Ureter (tissue), 1 donor: ENCODE results near the gene POLR3C. TPM values are rescaled to one million over a fixed set of nuclear protein-coding genes. Genes with fewer than 3 reads are reported as not detected.

Source experiments
- DNase-seq: peaks from one replicate; pipeline ENCODE4 v3.0.0-alpha.2; 2020; ENCODE audit warnings: low spot score
- total RNA-seq: library from RNA; stranded (reverse); gene quantifications from one replicate; pipeline ENCODE4 v1.2.4, GENCODE V29; 2023
- donor health status: DM: yes; HTN: yes; CAD: no.

POLR3C gene
- total RNA-seq, 1 donor from 2014 or later: 38.1 TPM

DNA sequence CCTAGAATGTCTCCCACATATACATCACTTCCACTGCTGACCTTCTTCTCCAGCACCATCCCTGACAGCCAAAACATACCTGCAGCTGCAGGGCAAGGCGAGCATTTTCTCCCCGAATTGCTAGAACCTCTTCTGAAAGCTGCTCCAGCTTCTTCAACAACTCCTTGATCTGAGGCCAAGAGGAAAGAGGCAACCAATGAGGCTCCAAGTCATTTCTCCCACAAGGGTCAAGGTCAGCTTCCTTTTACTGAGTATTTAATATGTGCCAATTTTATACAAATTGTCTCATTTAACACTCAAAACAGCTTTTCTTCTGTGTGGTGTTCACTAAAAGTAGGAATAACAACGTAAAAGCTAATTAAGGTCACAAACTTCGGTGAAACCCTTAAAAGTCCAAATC lies 44.2 kb downstream of the POLR3C start:
- no peak for DNase-seq

DNA sequence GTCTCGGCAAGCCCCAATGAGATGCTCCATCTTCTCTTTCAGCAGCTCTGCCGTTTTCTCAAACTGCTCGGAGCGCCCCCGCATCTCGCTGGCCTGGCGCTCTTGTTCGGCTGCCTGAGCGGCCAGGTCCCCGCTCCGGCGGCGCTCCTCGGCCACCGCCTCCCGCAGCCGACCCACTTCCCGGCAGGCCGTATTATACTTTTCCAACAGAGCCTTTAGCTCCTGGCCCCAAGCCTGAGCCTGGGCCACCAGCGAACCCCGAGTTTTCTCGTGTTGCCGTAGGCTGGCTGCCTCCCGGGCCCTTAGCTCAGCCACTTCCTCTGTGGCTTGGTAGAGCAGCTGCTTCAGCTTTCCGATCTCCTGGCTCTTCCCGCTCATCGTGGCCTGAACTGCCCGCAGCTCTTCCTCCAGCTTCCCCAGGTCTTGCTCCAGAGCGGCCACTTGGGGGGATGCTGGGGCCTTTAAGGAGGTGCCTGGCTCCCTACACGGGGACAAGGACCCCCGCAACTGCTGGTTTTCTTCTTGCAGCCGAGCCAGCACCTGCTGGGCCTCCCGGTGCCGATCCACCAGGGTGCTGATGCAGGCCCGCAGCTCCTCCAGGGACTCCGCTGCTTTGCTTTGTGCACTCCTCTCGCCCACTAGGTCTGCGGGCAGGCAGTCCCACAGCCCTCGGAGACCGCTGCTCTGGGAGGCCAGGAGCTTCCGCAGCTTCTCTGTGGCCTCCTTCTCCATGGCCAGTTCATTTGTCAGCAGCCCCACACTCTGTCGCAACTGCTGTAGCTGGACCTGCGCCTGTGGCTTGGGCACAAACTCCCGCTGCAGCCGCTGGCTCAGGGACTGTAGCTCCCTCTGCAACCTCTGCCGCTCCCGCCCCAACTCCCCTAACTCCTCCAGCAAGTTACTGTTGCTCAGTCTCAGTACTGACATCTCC lies 48.3 kb downstream of the POLR3C start:
- peak; percentile 70 for DNase-seq

DNA sequence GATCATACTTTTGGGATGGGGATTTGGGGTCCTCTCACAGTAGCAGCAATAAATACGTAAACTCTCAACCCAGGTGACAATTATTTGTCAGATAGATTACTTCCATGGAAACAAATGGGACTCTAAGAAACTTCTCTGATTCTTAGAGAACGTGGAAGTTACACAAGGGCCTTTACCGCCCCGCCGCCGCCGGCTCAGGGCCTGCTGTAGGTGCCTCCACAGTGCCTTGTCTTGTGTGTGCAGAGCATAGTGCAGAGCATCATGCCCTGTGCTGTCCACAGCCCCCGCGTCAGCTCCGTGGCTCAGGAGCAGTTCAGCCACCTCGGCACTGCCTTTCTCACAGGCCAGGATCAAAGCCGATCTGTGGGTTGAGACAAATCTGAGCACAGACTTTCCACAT lies 50.6 kb downstream of the POLR3C start:
- no peak for DNase-seq

DNA sequence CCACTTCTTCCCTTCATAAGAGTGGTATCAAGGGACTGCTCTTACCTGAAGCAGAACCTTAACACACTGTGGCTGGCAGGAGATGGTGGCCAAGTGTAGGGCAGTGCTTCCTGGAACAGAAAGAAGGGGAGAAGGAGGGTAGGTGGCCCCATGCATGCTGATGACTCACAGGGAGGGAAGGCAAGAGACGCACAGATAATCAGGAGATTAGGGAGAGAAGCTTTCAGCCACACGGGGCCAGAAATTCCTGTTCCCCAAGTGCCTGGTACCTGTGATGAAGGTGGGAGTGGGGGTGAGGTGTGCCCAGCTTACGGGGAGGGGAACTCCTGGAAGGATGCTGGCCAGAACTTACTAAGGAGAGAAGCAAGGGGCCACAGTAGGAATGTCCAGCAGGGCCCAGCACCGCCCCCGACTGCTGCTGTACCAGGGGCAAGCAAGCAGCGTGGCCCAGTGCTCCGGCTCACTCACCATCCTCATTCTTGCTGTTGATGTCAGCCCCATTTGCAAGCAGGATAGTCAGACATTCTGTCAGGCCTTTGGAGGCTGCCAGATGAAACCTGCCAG lies 54.0 kb downstream of the POLR3C start:
- peak; percentile 73 for DNase-seq

DNA sequence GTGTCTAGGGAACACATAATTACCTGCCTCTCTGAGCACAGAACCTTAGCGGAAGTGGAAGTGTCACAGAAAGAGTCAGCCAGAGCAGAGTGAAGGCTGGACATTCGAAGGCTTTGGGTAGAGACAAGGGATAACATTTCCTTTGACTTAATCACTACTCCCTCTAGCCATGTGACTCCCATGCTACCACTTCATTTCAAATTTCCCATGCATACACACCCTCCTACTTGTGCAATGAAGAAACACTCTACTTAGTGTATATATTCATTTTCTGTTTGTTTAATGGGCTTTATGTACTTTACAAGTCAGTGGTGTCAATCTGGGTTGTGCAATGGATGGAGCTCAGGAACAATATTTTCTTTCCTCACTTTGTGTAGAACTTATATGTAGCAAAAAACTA lies 54.7 kb downstream of the POLR3C start:
- no peak for DNase-seq

DNA sequence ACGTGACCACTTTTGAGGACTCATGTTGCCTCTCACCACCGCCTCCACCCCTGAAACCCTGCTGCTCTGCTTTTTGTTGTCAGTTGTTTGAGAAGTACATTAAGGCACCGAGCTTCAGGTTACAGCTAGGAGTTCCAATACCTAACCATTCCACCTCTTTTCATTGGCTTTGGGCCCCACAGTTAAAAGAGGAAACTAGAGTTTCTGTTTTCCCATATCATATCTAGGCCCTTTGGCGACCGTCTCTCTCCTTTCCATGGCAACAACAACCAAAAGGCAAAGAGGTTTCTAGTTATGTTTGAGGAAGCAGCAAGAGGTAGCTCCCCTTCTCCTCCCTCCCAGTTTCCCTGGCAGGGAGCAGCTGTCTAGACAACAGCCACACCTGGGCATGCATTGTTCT lies 55.8 kb downstream of the POLR3C start:
- DNase-seq: no peak

DNA sequence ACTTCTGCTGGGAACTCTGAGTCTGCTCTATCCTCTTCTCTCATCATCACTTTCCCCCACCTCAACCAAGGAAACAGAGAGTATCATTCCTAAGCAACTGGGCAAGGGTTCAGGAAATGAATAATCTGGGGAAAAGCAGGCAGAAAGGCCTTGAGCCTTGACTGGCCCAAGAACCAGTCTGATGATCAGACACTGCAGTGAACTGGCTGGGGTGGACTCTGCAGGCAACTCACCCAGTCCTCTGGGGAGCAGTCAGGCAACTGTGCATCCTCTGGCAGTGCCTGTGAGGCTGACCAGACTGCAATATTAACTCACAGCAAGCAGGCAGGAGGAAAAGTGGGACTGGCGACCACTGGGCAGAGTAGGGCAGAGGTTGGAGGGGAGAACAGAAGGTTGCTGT lies 60.7 kb downstream of the POLR3C start:
- no peak for DNase-seq

GRCh38 chr1:145885738-145886287 lies 61.8 kb downstream of the POLR3C start, which contains the start of gene ANKRD35:
ANKRD35 (minus strand) TSS chr1:145885866; CDS start chr1:145885758, 108 bp downstream.
- DNase-seq: peak; percentile 86

DNA sequence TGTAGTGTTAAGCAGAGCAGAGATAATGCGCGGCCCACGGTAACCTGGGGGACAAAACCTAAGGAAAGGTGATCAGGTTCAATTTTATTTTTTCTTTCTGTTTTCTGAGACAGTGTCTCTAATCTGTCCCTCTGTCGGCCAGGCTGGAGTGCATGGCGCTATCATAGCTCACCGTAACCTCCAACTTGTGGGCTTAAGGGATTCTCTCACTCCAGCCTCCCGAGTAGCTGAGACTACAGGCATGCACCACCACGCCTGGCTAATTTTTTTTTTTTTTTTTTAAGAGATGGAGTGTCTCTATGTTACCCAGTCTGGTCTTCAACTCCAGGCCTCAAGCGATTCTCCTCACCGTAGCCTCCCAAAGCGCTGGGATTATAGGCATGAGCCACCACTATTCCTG lies 62.4 kb downstream of the POLR3C start:
- DNase-seq: no peak

GRCh38 chr1:145886816-145887215 lies 62.8 kb downstream of the POLR3C start:
- DNase-seq: no peak

- peak; percentile 29 for DNase-seq
These were observed 63.6 kb downstream of the POLR3C start for GRCh38 chr1:145887631-145888030.

DNA sequence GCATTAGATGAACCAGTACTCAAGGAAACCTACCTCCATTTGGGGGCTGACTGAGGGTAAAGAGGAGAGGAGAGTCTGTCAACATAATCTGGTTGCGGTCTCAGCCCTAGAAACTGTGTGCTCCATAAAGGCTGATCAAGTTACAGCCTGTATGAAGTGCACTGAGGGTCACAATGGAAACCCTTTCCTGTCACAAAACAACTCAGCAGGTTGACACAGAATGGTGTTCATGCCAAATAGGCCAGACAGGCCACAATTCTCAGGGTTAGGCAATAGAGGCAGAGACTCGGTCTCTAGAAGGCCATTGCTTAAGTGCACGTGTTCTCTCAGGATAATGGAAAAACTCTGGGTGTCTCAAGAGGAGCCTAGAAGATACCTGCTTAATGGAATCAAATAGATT lies 65.7 kb downstream of the POLR3C start:
- DNase-seq: peak; percentile 47

GRCh38 chr1:145891143-145891542 lies 67.1 kb downstream of the POLR3C start:
- DNase-seq: peak; percentile 53

DNA sequence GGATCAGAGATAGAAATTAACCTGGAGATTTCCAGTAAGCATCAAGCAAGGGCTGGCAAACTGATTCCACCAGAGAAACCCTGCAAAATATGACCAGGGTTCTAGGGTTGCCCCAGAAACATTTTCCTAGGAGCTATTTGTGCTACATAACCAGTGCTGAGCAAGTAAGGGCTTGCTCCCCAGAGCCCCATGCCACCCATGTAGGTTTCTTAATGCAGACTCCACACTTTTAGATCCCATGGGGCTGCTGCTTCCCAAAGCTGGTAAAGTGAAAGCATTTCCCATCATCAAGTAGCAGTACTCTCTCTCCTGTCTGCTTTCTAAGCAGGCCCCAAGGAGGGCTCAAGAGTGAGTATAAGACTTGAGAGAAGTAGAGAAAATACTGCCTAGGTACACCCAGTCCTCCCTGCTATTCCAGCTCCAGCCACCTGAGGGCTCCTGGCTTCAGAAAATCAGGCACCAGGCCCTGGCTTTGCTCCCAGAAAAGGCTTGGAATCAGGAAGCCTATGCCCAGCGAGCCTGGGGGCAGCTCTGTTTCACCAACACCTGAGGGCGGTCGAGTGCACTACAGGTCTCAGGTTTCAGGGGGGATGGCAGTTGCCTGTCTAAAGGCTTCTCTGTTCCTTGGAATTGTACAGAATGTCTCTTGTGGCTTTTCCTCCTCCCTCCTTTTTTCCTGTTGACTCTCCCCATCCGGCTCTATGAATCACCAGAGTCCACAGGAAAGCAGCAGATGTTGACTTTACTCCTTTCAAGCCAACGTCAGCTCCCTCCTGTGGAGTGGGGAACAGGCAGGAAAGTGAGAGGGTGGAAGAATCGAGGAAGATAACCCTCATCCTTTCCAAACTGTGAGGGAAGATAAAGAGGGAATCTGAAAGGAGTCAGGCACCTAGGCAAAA lies 67.8 kb downstream of the POLR3C start:
- peak; percentile 95 for DNase-seq

- no peak for DNase-seq
These were observed 68.6 kb downstream of the POLR3C start for GRCh38 chr1:145892486-145893087.

- no peak for DNase-seq
These were observed 69.5 kb downstream of the POLR3C start for GRCh38 chr1:145893306-145894055.
